Smooth muscle cell of the brain vasculature (primary cell): ENCODE measurements around the gene TRIM4.

Experiments
- DNase-seq: peaks from one replicate; pipeline ENCODE4 v3.0.0-alpha.2; 2012; ENCODE audit warnings: low read depth, low spot score

The TRIM4 gene

GRCh38 chr7:99844328-99844727, 75.0 kb downstream of the TRIM4 start:
- no peak for DNase-seq

- no peak for DNase-seq
Measured at GRCh38 chr7:99843808-99844207, 75.5 kb downstream of the TRIM4 start.

DNA sequence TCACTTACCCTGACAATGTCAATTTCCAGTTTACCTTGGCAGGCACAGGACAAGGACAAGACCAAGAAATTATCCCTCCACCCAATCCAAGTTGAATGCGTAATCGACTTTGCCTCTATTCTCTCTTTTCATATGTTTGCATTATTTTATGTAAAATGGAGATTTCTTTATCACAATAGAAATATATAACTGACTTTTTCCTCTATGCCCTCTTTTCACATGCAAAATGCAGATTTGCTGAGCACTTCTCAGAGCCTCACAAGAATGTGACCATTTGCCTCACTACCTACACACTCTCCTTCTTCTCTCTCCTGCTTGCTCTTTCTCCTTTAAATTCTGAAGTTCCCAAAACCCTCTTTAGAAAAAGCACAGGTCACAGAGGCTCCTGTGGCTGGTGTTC, 76.4 kb downstream of the TRIM4 start:
- no peak for DNase-seq
